GM10266 (cell line): ENCODE measurements around the gene IL23A.
"Not testable (repeated sequence)": the region's sequence is repeated elsewhere in the genome, so short reads cannot be mapped to it uniquely, and the experiment has no call there.

Experiments
- DNase-seq: peaks from one replicate; pipeline ENCODE4 v3.0.0; 2012; ENCODE audit errors: extremely low spot score
- TF ChIP-seq, protein P1 (sequence below): IDR thresholded peaks from 2 replicates; pipeline ENCODE4 v1.5.1; 2012; ENCODE audit warnings: mild to moderate bottlenecking, low read depth; ENCODE audit not compliant: control insufficient read depth, insufficient read depth; ENCODE audit errors: missing control alignments

Gene IL23A

GRCh38 chr12:56311003-56311402 lies 27.7 kb upstream of the IL23A start:
- TF ChIP-seq, protein P1, sequence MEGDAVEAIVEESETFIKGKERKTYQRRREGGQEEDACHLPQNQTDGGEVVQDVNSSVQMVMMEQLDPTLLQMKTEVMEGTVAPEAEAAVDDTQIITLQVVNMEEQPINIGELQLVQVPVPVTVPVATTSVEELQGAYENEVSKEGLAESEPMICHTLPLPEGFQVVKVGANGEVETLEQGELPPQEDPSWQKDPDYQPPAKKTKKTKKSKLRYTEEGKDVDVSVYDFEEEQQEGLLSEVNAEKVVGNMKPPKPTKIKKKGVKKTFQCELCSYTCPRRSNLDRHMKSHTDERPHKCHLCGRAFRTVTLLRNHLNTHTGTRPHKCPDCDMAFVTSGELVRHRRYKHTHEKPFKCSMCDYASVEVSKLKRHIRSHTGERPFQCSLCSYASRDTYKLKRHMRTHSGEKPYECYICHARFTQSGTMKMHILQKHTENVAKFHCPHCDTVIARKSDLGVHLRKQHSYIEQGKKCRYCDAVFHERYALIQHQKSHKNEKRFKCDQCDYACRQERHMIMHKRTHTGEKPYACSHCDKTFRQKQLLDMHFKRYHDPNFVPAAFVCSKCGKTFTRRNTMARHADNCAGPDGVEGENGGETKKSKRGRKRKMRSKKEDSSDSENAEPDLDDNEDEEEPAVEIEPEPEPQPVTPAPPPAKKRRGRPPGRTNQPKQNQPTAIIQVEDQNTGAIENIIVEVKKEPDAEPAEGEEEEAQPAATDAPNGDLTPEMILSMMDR: no peak
- no peak for DNase-seq

GRCh38 chr12:56315249-56315621 lies 23.4 kb upstream of the IL23A start:
- TF ChIP-seq, protein P1: no peak
- DNase-seq: no peak

DNA sequence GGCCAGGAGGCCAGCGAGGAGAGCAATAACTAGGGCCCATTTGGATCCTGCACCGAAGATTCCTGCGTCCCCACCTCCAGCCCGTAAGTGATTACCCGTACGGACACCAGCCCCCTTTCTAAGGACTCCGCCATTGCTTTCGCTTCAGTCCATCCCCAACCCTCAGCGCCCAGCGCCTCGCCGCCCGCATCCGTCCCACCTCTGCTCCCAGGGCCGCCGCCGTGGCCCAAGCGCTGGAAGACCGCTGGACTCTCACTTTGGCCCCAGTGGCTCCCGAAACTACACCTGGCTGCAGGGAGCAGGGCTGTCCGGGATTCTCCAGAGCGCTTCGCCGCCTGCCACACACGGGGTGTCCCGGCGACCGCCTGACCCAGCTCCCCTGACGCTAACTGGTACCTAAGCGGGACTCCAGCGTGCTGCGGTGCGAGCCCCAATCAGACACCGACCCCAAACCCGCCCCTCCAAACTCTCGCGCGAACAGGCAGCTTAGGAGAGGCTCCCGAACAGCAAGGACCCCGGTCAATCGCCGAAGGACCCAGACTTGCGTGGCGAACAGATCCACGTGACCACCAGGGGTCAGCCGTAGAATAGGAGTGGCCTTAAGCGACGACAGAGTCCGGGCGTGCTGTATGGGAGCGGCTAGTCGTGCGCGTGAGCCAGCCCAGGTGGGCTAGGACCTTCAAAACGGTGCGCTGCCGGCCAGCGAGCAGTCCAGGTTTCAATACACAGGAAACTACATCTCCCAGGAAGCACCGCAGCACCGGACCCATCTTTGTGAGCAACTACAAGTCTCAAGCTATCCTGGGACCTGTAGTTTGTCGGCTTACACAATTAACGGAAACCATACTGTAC lies 22.8 kb upstream of the IL23A start, which contains the start of gene CNPY2:
Gene CNPY2, minus strand, starts transcription at position 367 of the 852 bp plus-strand sequence. CDS start 771 bp downstream, outside the sequence.
- DNase-seq: peak; percentile 91
- TF ChIP-seq, protein P1: peak; percentile 25

GRCh38 chr12:56317675-56318074 lies 21.0 kb upstream of the IL23A start:
- TF ChIP-seq, protein P1: peak; percentile 23
- no peak for DNase-seq

DNA sequence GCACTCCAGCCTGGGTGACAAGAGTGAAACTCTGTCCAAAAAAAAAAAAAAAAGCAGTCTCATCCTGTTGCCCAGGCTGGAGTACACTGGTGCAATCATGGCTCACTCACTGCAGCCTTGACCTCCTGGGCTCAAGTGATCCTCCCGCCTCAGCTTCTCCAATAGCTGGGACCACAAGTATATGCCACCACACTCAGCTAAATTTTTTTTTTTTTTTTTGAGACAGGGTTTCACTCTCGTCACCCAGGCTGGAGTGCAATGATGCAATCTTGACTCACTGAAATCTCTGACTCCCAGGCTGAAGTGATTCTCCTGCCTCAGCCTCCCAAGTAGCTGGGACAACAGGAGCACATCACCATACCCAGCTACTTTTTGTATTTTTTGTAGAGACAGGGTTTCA lies 17.7 kb upstream of the IL23A start:
- TF ChIP-seq, protein P1: no peak
- no peak for DNase-seq

GRCh38 chr12:56321610-56322009 lies 17.1 kb upstream of the IL23A start:
- not testable (repeated sequence) for DNase-seq

DNA sequence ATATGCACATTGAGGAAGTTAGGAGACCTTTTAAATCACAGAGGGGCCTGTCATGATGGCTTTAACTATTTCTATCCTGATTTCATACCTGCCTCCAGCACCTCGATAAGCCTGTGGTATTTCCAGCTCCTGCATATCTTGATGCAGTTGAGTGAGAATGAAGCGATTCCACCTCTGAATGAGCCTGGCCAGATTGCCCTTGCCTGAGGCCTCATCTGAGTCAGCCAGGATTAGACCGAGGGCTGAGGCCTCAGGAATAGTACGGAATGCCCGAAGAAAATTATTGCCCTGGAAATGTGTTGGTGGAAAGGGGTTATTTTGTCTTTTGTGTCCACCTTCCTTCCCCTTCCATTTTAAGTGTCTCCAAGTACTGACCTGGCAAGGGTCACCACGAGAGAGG lies 14.5 kb upstream of the IL23A start:
- no peak for DNase-seq

More for the DNA sequence above, 14.5 kb upstream of the IL23A start:
- TF ChIP-seq, protein P1: no peak
